T-helper 2 cell treated with Interferon-gamma antibody and Interleukin-4, amounts not matched to agents 5 μg/mL and 100 μg/mL, for 36 hours (primary cell): Measurements from ENCODE around the gene HLCS.
"Not testable (repeated sequence)": the region's sequence is repeated elsewhere in the genome, so short reads cannot be mapped to it uniquely, and the experiment has no call there.

Experiments
- DNase-seq: peaks from one replicate; pipeline ENCODE4 v3.0.0; 2021; ENCODE audit warnings: low spot score
- H3K27ac Mint-ChIP-seq: one replicate; pipeline ENCODE4 v1.8.0; 2021; ENCODE audit warnings: mild to moderate bottlenecking, mixed read lengths
- H3K27me3 Mint-ChIP-seq: one replicate; pipeline ENCODE4 v1.8.0; 2021; ENCODE audit warnings: low read depth, mixed read lengths
- H3K36me3 Mint-ChIP-seq: one replicate; pipeline ENCODE4 v1.8.0; 2021; ENCODE audit warnings: low read depth, mixed read lengths
- H3K4me1 Mint-ChIP-seq: one replicate; pipeline ENCODE4 v1.8.0; 2021; ENCODE audit warnings: low read depth, mixed read lengths
- H3K4me3 Mint-ChIP-seq: one replicate; pipeline ENCODE4 v1.8.0; 2022; ENCODE audit warnings: mild to moderate bottlenecking, moderate library complexity, mixed read lengths
- H3K9me3 Mint-ChIP-seq: one replicate; pipeline ENCODE4 v1.8.0; 2021; ENCODE audit warnings: mixed read lengths

Gene HLCS

DNA sequence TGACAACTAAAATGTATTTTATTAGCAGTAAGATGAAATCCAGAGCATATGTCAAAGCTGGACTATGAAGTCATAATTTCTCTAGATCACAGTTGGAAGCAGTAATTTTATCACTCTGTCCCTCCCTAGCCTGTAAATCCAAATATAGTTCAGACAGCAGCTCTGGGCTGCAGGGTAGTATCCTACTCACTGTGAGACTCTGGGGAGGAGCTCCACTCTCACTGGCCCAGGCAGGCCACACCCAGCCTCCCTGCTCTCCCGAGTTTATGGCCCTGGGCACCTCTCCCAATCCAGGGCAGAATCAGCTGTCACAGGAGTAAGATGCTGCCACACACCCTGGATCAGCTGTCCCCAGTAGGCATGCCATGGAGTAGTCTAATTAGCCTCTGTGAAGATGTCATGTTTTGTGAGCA lies 131.1 kb downstream of the HLCS start:
- Mint-ChIP-seq H3K27ac (no peak overlapping the region), H3K4me1 (peaks cover 4% of the 10 kb centered on the region), H3K27me3 (no peaks in the 10 kb centered on the region), H3K9me3 (no peaks in the 10 kb centered on the region), H3K36me3 (no peaks in the 10 kb centered on the region), H3K4me3 (no peak overlapping the region)
- no peak for DNase-seq

DNA sequence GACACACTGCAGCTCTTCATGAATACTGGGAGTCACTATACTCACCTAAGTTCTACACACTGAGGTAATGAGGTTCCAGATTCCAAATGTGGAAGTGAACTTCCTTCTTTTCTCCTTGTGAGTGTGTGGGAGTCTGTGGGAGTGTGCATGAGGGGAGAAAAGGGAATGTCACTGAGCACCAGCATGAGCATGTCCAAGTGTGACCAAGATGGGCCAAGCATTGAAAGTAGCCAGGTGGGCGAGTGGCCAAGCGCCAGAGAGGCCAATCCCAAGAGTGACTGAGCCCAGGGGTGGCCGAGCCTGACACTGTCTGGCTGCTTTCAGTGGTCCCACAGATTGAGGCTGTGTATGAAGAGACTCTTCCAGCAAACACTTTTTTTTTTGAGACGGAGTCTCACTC lies 132.3 kb downstream of the HLCS start:
- Mint-ChIP-seq H3K4me1 (peaks cover 4% of the 10 kb centered on the region), H3K36me3 (no peaks in the 10 kb centered on the region), H3K27ac (no peak overlapping the region), H3K27me3 (no peaks in the 10 kb centered on the region), H3K4me3 (no peak overlapping the region), H3K9me3 (no peaks in the 10 kb centered on the region)
- no peak for DNase-seq

DNA sequence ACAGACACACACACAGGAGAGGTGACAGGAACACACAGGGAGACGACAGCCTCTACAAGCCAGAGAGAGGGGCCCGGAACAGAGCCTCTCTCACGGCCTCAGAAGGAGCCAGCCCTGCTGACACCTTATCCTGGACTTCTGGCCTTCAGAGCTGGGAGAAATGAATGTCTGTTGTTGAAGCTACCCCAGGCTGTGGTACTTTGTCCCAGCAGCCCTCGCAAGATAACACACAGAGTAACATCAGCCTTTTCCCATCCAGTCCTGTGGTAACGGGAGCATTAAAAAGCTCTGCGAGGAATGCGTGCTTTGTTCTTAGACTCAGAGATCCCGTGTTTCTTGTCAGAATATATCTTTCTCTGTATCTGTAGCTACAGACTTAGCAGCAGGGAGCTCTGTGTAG lies 136.4 kb downstream of the HLCS start:
- Mint-ChIP-seq H3K36me3 (no peaks in the 10 kb centered on the region), H3K27me3 (no peaks in the 10 kb centered on the region), H3K27ac (no peak overlapping the region), H3K4me1 (peaks cover 4% of the 10 kb centered on the region), H3K4me3 (no peak overlapping the region), H3K9me3 (no peaks in the 10 kb centered on the region)
- no peak for DNase-seq

DNA sequence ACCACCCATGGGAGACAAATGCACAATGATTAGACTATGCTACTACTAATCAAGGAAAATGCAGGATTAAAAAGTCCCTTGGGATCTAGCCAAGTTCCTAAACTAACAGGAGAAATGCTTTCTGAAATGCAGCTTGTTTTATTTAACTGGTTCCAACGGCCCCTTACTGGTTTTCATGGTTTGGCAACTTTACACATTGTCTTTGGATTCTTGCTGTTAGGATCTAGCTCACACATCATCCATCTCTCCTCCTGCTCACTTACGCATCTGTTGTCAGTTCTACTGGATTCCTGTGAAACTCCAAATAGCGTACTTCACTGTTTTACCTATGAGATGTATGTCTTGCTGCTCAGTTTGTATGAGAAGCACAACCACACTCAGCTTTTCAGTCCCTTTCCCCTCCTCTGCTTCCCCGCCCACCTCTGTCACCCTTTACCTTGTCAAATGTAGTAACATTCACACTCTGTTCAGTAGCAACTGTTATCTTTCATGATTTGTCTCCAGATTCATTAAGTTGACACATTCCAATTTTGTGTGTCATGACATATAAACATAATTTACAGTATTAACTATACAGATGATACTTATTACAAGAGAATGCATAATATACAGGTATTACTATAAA lies 137.5 kb downstream of the HLCS start:
- DNase-seq = no peak
- peaks cover 4% of the 10 kb centered on the region for H3K4me1 Mint-ChIP-seq

DNA sequence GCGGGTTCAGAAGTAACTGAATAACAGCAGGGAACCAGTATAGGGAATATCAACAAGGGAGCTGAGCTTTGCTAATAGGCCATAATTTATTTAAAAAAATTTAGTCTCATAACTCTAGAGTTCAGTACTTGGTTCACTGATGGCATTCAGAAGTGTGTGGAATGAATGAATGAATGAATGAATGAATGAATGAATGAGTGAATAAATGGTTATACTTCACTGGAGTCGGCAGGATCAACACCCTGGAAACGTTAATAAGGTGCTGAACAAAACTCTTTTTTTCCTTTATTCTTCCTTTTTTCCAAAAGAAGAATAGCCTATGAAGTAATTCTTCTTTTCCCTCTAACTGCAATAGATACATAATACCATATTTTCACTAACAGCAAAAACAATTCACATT lies 138.3 kb downstream of the HLCS start:
- DNase-seq = no peak
- Mint-ChIP-seq H3K36me3 (no peaks in the 10 kb centered on the region), H3K27me3 (no peaks in the 10 kb centered on the region), H3K4me3 (no peak overlapping the region), H3K27ac (no peak overlapping the region), H3K9me3 (no peaks in the 10 kb centered on the region), H3K4me1 (peaks cover 4% of the 10 kb centered on the region)

More for the DNA sequence above, 137.5 kb downstream of the HLCS start:
- no peaks in the 10 kb centered on the region for H3K27me3 Mint-ChIP-seq
- H3K4me3 Mint-ChIP-seq = no peak overlapping the region
- no peaks in the 10 kb centered on the region for H3K9me3 Mint-ChIP-seq
- no peaks in the 10 kb centered on the region for H3K36me3 Mint-ChIP-seq
- H3K27ac Mint-ChIP-seq = no peak overlapping the region

DNA sequence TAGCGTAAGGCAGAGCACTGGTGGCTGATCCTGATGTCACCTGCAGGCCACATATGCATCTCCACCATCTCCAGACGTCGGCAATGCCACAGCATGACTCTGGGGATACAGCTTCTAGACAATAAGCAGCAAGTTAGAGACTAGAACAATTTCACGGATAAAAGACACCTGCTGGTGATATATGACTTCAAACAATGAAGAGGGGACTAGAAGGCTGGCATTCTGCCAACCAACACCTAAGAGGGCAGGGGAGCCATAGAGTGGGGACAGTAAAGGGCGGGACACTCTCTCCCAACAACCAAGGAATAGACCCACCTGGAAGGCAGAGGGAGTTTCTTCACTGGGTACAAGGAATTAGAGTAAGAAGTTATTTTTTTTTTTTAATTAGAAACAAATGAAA lies 140.8 kb downstream of the HLCS start:
- DNase-seq = no peak
- Mint-ChIP-seq H3K4me1 (no peaks in the 10 kb centered on the region), H3K9me3 (no peaks in the 10 kb centered on the region), H3K4me3 (no peak overlapping the region), H3K36me3 (no peaks in the 10 kb centered on the region), H3K27ac (no peak overlapping the region), H3K27me3 (no peaks in the 10 kb centered on the region)

DNA sequence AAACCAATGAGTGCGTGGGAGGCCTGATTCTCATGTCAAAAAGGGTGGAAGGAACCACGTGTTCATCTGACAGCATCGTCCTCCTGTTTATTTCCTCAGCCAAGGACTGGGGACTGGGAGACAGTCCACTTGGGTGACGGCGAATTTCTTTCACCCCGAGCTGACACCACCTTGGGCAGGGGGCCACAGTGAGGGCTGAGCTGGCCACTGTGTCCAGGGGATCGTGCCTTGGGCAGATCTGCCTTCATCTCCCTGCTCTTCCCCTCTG lies 145.5 kb downstream of the HLCS start:
- H3K4me1 Mint-ChIP-seq = no peaks in the 10 kb centered on the region
- H3K36me3 Mint-ChIP-seq = no peaks in the 10 kb centered on the region
- no peak overlapping the region for H3K27ac Mint-ChIP-seq
- DNase-seq = no peak
- no peaks in the 10 kb centered on the region for H3K27me3 Mint-ChIP-seq
- no peaks in the 10 kb centered on the region for H3K9me3 Mint-ChIP-seq
- no peak overlapping the region for H3K4me3 Mint-ChIP-seq

DNA sequence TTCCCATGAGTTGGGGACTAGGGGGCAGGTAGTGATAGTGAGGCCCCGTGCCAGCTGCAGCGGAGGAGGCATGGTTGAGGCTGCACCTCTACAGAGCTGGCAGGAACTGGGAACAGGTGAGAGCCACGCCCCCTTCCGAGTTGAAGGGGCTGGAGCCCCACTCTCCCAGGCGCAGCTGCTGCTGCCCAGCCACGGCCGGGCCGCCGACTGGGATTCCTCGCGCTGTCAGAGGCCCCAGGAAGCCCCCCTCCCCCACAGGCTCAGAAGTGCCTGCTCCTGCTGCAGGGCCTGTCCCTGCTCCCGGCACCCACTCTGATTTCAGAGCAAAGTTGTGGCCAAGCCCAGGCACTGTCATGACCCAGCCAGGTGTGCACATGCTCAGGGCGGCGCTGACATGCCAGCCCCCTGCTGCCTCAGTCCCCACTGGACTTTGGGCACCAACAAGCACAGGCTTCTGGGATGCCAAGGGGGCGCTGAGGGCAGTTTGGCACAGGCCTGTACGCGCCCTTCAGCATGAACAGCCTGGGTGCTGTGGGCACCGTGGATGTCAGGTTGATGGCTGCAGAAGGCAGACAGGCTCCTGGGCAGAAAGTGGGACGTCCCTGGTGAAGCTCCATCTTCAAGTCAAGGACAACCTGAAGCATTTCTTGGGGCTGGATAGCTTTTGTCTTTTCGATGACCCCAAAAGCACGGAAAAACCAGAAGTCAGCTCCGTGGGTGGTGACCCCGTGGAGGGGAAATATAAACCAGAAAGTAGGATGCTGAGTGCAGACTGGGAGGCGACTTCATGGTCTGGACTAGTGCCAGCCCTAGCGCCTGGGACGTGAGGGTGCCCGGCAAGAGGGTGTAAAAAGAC lies 146.1 kb downstream of the HLCS start:
- H3K4me3 Mint-ChIP-seq = no peak overlapping the region
- no peaks in the 10 kb centered on the region for H3K4me1 Mint-ChIP-seq
- H3K9me3 Mint-ChIP-seq = no peaks in the 10 kb centered on the region
- no peak overlapping the region for H3K27ac Mint-ChIP-seq
- DNase-seq = no peak
- no peaks in the 10 kb centered on the region for H3K27me3 Mint-ChIP-seq
- H3K36me3 Mint-ChIP-seq = no peaks in the 10 kb centered on the region

DNA sequence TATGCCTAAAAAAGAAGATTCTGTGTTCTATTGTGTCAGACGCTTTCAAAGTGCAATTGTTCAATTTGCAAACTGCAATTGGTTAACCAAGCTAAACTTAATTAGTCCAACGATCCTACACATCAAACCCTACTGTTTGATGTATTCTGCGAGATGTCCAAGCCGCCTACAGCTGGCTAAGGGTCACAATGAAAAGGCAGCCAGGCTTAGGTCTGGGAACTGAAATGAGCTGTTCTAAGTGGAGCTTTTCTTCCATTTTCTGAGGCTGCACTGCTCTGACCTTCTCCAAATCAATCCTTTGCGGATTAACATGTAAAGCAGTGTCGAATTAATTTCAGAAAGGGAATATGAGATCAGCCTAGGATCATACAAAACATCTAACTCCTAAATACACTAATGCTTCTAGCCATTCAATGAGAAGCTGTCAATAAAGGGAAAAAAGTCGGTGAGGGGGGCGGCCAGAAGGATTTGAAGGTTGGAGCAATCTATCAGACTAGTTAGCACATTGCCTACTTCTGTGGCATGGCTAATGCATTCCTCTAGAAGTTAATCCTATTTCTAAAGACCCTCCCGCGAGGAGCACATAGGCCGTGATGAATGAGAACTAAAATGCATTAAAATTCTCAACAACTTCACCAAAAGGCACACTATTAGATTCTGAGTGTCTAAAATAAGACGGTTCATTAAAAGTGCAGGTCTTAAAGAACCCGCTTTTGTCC lies 148.6 kb downstream of the HLCS start:
- no peak overlapping the region for H3K4me3 Mint-ChIP-seq
- no peak overlapping the region for H3K27ac Mint-ChIP-seq
- H3K27me3 Mint-ChIP-seq = no peaks in the 10 kb centered on the region
- H3K9me3 Mint-ChIP-seq = no peaks in the 10 kb centered on the region
- no peak for DNase-seq
- H3K36me3 Mint-ChIP-seq = no peaks in the 10 kb centered on the region
- H3K4me1 Mint-ChIP-seq = no peaks in the 10 kb centered on the region

DNA sequence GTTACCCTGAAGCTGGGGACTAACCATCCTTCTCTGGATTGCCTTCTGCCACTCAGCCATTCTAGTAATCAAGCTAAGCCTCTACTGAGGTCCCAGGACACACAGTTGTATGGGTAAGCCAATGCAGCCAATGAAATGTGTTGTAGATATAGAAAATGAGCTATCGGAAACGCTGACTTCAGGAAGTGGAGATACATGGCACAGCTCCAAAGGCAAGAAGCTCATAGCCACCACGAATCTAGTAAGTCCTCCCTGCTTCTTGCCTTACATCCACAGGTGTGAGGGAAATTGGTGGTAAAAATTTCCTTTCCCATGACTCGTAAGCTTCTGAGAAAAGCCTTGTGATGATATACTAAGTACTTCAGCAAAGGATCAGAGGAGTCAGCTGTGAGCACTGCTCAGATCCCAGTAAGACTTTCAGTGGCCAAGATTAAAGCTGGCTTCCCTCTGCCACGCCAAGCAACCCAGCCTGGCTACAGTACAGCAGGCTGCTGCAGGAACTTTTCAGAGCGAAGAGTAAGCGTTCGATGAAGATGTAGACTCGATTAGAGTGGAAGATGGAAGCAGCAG lies 149.8 kb downstream of the HLCS start:
- Mint-ChIP-seq H3K4me3 (no peak overlapping the region), H3K9me3 (no peaks in the 10 kb centered on the region), H3K4me1 (no peaks in the 10 kb centered on the region)

DNA sequence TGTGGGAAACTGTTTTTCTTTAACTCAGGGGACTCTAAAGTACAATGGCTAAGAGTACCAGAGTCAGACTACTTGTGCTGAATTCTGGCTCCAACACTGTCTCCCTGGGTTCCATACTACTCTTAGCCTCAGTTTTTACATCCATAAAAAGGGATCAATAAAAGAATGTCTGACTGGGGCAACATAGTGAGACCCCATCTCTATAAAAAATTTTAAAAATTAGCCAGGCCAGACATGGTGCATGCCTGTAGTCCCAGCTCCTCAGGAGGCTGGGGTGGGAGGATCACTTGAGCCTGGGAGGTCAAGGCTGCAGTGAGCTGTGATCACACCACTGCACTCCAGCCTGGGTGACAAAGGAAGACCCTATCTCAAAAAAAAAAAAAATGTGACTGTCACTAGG lies 150.4 kb downstream of the HLCS start:
- not testable (repeated sequence) for H3K27ac Mint-ChIP-seq, H3K36me3 Mint-ChIP-seq, H3K4me3 Mint-ChIP-seq, DNase-seq, H3K4me1 Mint-ChIP-seq, H3K27me3 Mint-ChIP-seq, H3K9me3 Mint-ChIP-seq

More for the DNA sequence above, 149.8 kb downstream of the HLCS start:
- no peaks in the 10 kb centered on the region for H3K27me3 Mint-ChIP-seq
- DNase-seq = no peak
- H3K36me3 Mint-ChIP-seq = no peaks in the 10 kb centered on the region
- H3K27ac Mint-ChIP-seq = no peak overlapping the region

DNA sequence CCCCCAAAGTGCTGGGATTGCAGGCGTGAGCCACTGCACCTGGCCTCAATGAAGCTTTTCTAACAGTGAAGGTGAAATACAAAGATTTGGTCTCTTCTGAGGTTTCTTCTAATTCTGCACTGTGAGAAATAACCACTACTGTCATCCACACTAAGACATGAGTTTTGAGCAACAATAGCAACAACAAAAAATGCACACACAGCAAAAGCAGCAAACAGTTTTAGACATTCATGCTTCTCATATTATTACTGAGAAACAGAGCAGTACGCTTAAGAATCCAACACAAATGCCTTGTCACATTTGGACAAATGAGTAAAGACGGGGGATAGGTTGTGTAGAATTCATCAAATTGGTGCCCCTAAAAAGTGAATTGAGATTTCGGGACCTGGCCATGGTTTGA lies 151.2 kb downstream of the HLCS start:
- Mint-ChIP-seq H3K36me3 (no peaks in the 10 kb centered on the region), H3K27me3 (no peaks in the 10 kb centered on the region), H3K4me3 (no peak overlapping the region)

DNA sequence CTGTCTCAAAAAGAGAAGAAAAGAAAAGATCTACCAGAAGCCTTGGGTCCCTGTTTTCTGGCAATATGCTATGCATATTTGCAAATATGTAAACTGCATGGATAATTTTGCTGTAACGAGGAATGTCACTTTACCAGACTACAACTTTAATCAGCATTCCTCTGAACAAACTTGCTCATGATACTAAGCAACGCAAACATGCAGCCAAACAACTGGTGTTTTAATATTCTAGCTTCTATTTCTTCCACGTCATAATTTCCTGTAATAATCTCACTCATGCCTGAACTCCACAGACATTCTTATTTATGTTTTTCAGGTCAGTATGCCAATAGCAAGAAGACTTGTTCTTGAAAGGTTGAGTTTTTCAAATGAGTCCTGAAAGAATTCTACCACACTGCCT lies 153.4 kb downstream of the HLCS start:
- no peak overlapping the region for H3K27ac Mint-ChIP-seq
- no peaks in the 10 kb centered on the region for H3K4me1 Mint-ChIP-seq
- H3K36me3 Mint-ChIP-seq = no peaks in the 10 kb centered on the region
- no peaks in the 10 kb centered on the region for H3K27me3 Mint-ChIP-seq
- no peak overlapping the region for H3K4me3 Mint-ChIP-seq
- DNase-seq = no peak
- H3K9me3 Mint-ChIP-seq = no peaks in the 10 kb centered on the region

More for the DNA sequence above, 151.2 kb downstream of the HLCS start:
- H3K9me3 Mint-ChIP-seq = no peaks in the 10 kb centered on the region
- H3K4me1 Mint-ChIP-seq = no peaks in the 10 kb centered on the region
- no peak for DNase-seq
- H3K27ac Mint-ChIP-seq = no peak overlapping the region

DNA sequence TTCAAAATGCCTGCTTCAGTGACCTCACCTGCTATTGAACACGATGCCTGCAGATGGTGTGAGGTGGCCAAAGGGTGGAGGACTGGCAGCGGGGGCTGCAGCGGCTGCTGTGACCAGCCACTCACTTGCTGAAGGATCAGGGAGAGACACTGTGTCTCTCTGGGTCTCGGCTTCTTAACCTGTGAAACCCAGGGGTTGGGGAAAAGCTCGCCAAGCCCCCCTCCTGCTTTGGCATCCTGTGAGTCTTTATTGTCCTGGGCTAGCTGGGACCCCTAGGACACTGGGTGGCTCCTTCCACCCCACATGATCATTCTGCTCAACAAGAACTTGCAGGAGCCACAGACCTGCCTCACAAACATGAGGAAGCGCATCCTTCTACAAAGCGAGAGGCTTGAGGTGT lies 154.7 kb downstream of the HLCS start:
- Mint-ChIP-seq H3K4me3 (no peak overlapping the region), H3K36me3 (no peaks in the 10 kb centered on the region), H3K9me3 (no peaks in the 10 kb centered on the region), H3K27me3 (no peaks in the 10 kb centered on the region), H3K4me1 (no peaks in the 10 kb centered on the region), H3K27ac (no peak overlapping the region)
- DNase-seq = no peak
